HG02571 (cell line): Measurements from ENCODE around the gene TTYH1.
"Not testable (repeated sequence)": the region's sequence is repeated elsewhere in the genome, so short reads cannot be mapped to it uniquely, and the experiment has no call there.

Source experiments
- ATAC-seq: cut with Tn5 transposase; IDR thresholded peaks from one replicate; pipeline ENCODE4 v1.9.1; 2021; ENCODE audit warnings: mild to moderate bottlenecking, moderate library complexity; ENCODE audit not compliant: unreplicated experiment

The TTYH1 gene

DNA sequence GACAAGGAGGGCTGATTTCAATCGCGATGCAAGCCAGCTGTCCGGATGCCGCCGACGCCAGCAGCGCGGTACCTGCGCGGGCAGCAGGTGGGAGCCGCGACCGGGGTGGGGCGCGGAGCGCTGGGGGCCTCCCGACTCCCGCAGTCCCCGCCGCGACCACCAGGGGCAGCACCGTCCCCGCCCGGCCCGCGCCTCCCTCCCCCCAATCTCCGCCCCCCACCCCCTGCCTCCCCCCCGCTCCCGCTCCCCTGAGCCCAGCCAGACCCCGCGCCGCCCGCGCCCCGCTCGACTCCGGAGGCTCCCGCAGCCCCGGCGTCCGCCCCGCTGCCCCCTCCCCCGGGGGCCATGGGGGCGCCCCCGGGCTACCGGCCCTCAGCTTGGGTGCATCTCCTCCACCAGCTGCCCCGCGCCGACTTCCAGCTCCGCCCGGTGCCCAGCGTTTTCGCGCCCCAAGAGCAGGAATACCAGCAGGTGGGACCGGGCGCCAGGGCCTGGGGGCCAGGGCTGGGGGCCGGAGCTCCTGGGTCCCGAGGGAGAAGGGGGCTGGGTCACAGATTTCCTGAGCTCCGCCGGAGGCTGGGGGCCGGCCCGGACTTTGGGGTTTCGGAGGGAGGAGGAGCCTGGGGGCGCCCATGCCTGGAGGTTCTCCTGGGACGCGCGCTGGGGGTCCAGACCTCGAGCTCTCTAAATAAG, at the start of gene TTYH1:
Gene TTYH1, plus strand, starts transcription at position 257 of the 693 bp plus-strand sequence. Its CDS starts 89 bp downstream, at position 346.
- ATAC-seq = no peak

DNA sequence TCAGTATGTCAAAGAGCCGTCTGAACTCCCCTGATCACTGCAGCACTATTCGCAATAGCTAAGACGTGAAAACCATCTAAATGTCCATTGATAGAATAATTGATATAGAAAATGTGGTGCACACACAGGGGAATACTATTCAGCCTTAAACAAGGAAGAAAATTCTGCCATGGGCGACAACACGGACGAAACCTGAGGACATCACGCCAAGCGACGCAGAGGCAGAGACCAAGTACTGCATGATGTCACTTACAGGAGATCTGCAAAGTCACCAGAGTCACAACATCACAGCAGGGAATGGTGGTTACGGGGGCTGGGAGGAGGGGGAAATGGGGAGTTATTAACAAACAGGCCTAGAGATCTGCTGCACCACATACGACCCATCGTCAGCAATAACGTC, 49.5 kb upstream of the TTYH1 start:
- not testable (repeated sequence) for ATAC-seq

GRCh38 chr19:54366811-54367210, 48.5 kb upstream of the TTYH1 start:
- ATAC-seq = no peak

- no peak for ATAC-seq
Observed at GRCh38 chr19:54369082-54369687, 46.1 kb upstream of the TTYH1 start.

- ATAC-seq = not testable (repeated sequence)
Observed at GRCh38 chr19:54369688-54370433, 45.4 kb upstream of the TTYH1 start.

GRCh38 chr19:54370434-54370796, 44.8 kb upstream of the TTYH1 start:
- not testable (repeated sequence) for ATAC-seq

- not testable (repeated sequence) for ATAC-seq
Observed at GRCh38 chr19:54371453-54371852, 43.8 kb upstream of the TTYH1 start.

DNA sequence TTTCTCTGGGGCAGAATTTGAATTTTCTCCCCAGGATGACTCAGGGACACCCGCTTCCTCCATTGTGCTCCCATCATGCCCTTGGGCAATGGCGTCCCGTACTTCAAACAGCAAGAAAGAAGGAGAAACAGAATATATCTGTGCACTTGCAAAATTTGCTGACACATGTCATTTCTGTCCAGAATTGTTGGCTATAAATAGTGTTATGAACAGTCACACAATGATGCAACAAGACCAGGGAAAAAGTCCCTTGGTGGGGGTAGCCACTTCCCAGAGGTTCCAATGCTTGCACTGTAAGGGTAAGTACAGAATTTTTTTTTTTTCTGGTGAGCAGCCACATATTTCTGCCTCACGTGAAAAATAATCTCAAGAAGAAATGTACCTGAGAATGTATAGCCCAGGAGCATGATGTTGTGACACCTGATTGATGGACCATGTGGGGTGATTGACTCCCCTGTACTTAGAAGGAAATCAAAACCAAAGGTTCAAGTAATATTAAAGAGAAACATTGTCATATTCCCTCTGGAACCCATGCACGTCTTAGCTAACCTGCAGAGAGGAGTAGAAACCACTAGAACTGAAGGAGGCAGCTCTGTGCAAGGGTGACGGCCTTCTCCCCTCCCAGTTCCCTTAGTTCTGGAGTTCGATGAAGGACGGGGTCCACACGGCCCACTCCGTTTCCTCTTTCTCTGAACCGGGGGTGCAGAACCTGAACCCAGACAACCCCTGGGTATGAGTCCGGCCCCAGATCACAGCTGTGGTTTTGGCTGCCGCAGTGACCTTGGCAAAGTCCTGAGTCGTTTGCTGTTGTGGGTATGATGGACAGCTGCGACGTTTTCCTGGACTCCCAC, 41.3 kb upstream of the TTYH1 start:
- ATAC-seq = no peak

GRCh38 chr19:54375181-54375938, 39.9 kb upstream of the TTYH1 start:
- ATAC-seq = not testable (repeated sequence)

DNA sequence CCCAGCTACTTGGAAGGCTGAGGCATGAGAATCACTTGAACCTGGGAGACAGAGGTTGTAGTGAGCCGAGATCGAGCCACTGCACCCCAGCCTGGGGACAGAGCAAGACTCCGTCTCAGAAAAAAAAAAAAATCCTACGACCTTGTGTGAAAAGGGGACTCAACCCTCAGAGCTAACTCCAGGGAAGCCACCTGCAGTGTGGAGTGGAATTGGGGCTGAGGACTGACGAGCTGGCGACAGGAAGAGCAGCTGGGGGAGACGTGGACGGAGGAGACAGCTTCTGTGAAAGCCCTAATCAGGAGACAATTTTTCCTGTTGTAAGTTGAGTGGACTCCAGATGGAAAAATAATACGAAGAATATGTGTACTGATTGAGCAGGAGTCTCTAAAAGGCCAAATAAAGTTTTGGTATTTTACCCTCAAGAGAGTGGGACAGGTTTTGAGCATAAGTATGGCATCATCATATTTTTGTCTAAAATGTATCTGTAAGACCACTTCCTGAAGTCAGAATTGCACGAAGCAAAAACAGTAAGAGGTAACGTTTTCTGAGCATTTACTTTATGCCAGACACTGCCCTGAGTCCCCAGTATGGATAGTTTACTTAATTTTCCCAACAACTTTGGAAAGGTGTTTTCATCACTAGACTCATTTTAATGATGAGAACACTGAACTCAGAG, 38.5 kb upstream of the TTYH1 start:
- no peak for ATAC-seq

DNA sequence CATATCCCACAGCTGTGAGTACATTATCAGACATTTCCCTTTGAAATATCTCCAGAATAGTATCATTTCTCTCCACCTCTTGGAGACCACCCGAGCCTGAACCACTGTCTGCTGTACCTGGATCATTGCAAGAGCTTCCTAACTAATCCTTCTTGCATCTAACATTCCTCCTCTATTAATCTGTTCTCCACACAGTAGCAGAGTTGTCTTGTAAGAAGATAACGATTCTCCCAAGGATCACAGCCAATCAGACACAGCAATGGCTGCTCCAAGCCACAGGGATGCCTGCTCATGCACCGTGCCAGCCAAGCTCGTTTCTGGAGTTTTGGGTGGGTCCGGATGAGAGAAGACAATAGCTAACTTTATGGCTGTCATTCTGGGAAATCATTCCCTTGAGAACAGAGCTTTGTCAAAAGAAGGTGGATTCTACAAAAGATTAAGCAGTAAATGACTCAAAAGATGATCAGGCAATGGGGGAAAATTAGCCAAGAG, 36.0 kb upstream of the TTYH1 start:
- no peak for ATAC-seq

- ATAC-seq = no peak
Observed at GRCh38 chr19:54380897-54381296, 34.4 kb upstream of the TTYH1 start.

DNA sequence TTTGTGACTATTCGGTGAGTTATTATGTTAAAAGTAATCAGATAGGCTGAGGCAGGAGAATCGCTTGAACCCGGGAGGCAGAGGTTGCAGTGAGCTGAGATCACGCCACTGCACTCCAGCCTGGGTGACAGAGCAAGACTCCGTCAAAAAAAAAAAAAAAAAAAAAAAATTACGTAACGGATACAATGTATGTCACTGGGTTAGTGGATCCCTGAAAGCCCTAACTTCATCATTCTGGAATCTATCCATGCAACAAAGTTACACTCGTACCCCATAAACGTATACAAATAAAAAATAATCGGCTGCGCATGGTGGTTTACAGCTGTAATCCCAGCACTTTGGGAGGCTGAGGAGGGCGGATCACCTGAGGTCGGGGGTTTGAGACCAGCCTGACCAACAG, 33.2 kb upstream of the TTYH1 start:
- ATAC-seq = not testable (repeated sequence)

- no peak for ATAC-seq
Observed at GRCh38 chr19:54383330-54383729, 31.9 kb upstream of the TTYH1 start.

DNA sequence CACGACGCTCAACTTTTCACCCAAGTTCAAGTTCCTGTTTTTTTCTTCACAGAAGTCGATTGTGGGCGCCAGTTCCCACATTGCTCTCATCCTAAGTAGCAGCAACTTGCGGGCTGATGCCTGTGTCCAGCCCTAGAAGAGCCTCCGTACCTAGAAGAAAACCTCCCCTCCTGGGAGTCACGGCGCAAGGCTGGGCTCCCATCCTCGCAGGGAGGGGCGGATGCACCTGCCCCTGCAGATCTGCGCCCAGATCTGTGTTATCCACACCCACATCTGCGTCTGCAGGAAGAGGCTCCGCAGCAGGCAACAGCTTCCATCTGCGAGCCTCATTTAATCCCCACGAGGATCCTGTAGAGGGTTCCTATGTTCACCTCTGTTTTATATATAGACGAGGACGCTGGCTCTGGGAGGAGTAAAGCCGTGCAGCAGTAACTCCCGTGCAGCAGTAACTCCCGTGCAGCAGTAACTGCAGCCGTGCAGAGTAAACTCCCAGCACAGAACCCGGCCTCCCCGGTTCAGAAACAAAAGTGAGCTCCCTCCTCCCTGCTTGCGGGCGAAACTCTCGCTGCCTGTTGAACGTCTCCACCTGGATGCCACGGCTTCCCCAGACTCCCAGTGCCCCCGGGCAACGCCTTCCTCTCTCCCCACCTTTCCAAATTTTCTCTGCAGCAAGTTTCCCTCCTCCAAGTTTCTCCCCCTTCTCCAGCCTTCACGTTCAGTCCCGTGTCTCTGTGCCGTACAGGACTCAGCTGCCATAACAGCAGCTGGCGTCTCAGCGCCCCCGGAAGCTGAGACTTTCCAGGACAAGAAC, 27.1 kb upstream of the TTYH1 start:
- no peak for ATAC-seq

DNA sequence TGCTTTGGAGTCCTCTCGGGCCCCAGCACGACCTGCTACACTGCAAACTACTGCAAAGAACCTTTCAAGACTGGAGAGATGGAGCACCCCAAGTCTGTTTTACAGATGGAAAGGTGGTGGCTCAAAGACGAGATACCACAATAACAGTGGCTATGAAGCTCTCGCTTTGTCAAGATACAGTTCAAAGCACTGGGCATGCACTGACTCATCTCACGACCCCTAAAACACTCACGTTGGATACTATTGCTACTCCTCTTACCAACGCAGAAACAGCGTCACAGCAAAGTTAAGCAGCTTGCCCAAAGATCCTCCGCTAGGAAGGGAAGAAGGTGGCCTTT, 26.5 kb upstream of the TTYH1 start:
- no peak for ATAC-seq

- no peak for ATAC-seq
Observed at GRCh38 chr19:54389553-54389952, 25.7 kb upstream of the TTYH1 start.

GRCh38 chr19:54390942-54391577, 24.2 kb upstream of the TTYH1 start:
- no peak for ATAC-seq
